ENCODE data around the gene WDR4.

DNA sequence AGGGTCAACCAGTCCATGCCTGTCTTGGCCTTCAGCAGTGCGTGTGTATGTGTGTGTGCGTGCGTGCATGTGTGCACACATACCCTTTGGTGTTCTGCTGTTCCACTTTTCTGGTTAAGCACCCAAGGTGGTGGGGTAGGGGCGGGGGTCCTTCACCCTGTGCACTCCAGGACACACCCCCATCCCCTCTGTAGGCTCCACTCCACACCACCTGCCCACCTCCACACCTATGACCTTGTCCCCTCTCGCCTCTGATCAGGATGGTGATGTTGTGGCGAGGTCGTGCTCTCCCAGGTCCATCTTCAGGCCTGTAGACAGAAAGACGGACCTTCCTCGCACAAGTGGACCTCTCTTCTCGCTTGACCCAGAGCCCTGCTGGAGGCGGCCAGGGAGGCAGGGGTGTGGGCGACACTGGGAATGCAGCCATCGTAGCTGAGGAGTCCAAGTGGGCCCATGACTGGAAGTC lies 44.6 kb downstream of the WDR4 start:
- TF ChIP-seq, protein P1, sequence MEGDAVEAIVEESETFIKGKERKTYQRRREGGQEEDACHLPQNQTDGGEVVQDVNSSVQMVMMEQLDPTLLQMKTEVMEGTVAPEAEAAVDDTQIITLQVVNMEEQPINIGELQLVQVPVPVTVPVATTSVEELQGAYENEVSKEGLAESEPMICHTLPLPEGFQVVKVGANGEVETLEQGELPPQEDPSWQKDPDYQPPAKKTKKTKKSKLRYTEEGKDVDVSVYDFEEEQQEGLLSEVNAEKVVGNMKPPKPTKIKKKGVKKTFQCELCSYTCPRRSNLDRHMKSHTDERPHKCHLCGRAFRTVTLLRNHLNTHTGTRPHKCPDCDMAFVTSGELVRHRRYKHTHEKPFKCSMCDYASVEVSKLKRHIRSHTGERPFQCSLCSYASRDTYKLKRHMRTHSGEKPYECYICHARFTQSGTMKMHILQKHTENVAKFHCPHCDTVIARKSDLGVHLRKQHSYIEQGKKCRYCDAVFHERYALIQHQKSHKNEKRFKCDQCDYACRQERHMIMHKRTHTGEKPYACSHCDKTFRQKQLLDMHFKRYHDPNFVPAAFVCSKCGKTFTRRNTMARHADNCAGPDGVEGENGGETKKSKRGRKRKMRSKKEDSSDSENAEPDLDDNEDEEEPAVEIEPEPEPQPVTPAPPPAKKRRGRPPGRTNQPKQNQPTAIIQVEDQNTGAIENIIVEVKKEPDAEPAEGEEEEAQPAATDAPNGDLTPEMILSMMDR (IDR thresholded peaks at IDR 0.05) = no peak
- no peak for TF ChIP-seq POLR2A (IDR thresholded peaks at IDR 0.05)
